Right ventricle myocardium superior (tissue), 1 donor: Measurements from ENCODE around the gene LGALS9B. TPM values are rescaled to one million over a fixed set of nuclear protein-coding genes. Genes with fewer than 3 reads are reported as not detected.
"Not testable (repeated sequence)": the region's sequence is repeated elsewhere in the genome, so short reads cannot be mapped to it uniquely, and the experiment has no call there.

ENCODE experiments used
- ATAC-seq: fragments of 200-7000 bp; cut with Tn5 transposase; one replicate; pipeline ENCODE4 v1.9.1; 2020; ENCODE audit warnings: mild to moderate bottlenecking; ENCODE audit not compliant: poor library complexity
- DNase-seq: peaks from one replicate; pipeline ENCODE4 v3.0.0-alpha.2; 2020
- intact Hi-C: fragments of 100-400 bp; cut with DNase I; formaldehyde crosslinking; loops from one replicate; pipeline ENCODE4 v1.11.2; 2022
- long read RNA-seq: library from polyadenylated mRNA; unstranded; transcript quantifications from one replicate; pipeline ENCODE4 v2.0.0, GENCODE V29; 2021
- total RNA-seq: library from RNA; stranded (reverse); fragmentation: NEBNext Ultra II Directional; extraction: Animal tissue kit (Norgen Biotek cat#: 25700); gene quantifications from one replicate; pipeline ENCODE4 v1.2.1, GENCODE V29; 2021
- donor health status: DM: no; HTN: yes; CAD: no; lungs with severe emphysema.

The LGALS9B gene
- total RNA-seq: not detected
- long read RNA-seq: 0 reads

- DNase-seq, intact Hi-C loops, ATAC-seq: not testable (repeated sequence)
Observed at GRCh38 chr17:20467447-20467846, at the start of gene LGALS9B. LGALS9B (minus strand) TSS chr17:20467539; CDS start chr17:20467470, 69 bp downstream.

GRCh38 chr17:20516986-20517385 is 49.6 kb upstream of the LGALS9B start:
- intact Hi-C loops, DNase-seq, ATAC-seq: not testable (repeated sequence)

- DNase-seq, ATAC-seq, intact Hi-C loops: not testable (repeated sequence)
Observed at GRCh38 chr17:20515099-20515498, 47.8 kb upstream of the LGALS9B start.

- DNase-seq, ATAC-seq, intact Hi-C loops: not testable (repeated sequence)
Observed at GRCh38 chr17:20513539-20513938, 46.2 kb upstream of the LGALS9B start.

GRCh38 chr17:20512378-20512777 is 45.0 kb upstream of the LGALS9B start:
- DNase-seq, ATAC-seq, intact Hi-C loops: not testable (repeated sequence)

GRCh38 chr17:20511778-20512177 is 44.4 kb upstream of the LGALS9B start:
- ATAC-seq, intact Hi-C loops, DNase-seq: not testable (repeated sequence)

- intact Hi-C loops, DNase-seq, ATAC-seq: not testable (repeated sequence)
Observed at GRCh38 chr17:20505333-20505732, 38.0 kb upstream of the LGALS9B start.

GRCh38 chr17:20504388-20505066 is 37.2 kb upstream of the LGALS9B start:
- intact Hi-C loops, ATAC-seq, DNase-seq: not testable (repeated sequence)

GRCh38 chr17:20501896-20502295 is 34.6 kb upstream of the LGALS9B start:
- intact Hi-C loops, DNase-seq: not testable (repeated sequence)
- peak; percentile 18 for ATAC-seq

- intact Hi-C loops, ATAC-seq, DNase-seq: not testable (repeated sequence)
Observed at GRCh38 chr17:20500346-20500745, 33.0 kb upstream of the LGALS9B start.

- intact Hi-C loops, ATAC-seq, DNase-seq: not testable (repeated sequence)
Observed at GRCh38 chr17:20495420-20495819, 28.1 kb upstream of the LGALS9B start.

GRCh38 chr17:20494735-20495134 is 27.4 kb upstream of the LGALS9B start:
- DNase-seq, intact Hi-C loops, ATAC-seq: not testable (repeated sequence)

- DNase-seq, intact Hi-C loops, ATAC-seq: not testable (repeated sequence)
Observed at GRCh38 chr17:20494147-20494546, 26.8 kb upstream of the LGALS9B start.

GRCh38 chr17:20492971-20493370 is 25.6 kb upstream of the LGALS9B start:
- ATAC-seq, intact Hi-C loops, DNase-seq: not testable (repeated sequence)

GRCh38 chr17:20492099-20492498 is 24.8 kb upstream of the LGALS9B start:
- intact Hi-C loops, DNase-seq, ATAC-seq: not testable (repeated sequence)

GRCh38 chr17:20484930-20485329 is 17.6 kb upstream of the LGALS9B start:
- DNase-seq, ATAC-seq, intact Hi-C loops: not testable (repeated sequence)

GRCh38 chr17:20479889-20480591 is 12.7 kb upstream of the LGALS9B start:
- ATAC-seq, DNase-seq, intact Hi-C loops: not testable (repeated sequence)

- not testable (repeated sequence) for DNase-seq, ATAC-seq
Observed at GRCh38 chr17:20477398-20478071, 10.2 kb upstream of the LGALS9B start.

More at GRCh38 chr17:20477398-20478071, 10.2 kb upstream of the LGALS9B start:
- intact Hi-C loops: not testable (repeated sequence)
